ENCODE data around the gene P4HB.
A peak's percentile ranks its signal among the peaks of the same experiment; 100 is the strongest.

The P4HB gene

DNA sequence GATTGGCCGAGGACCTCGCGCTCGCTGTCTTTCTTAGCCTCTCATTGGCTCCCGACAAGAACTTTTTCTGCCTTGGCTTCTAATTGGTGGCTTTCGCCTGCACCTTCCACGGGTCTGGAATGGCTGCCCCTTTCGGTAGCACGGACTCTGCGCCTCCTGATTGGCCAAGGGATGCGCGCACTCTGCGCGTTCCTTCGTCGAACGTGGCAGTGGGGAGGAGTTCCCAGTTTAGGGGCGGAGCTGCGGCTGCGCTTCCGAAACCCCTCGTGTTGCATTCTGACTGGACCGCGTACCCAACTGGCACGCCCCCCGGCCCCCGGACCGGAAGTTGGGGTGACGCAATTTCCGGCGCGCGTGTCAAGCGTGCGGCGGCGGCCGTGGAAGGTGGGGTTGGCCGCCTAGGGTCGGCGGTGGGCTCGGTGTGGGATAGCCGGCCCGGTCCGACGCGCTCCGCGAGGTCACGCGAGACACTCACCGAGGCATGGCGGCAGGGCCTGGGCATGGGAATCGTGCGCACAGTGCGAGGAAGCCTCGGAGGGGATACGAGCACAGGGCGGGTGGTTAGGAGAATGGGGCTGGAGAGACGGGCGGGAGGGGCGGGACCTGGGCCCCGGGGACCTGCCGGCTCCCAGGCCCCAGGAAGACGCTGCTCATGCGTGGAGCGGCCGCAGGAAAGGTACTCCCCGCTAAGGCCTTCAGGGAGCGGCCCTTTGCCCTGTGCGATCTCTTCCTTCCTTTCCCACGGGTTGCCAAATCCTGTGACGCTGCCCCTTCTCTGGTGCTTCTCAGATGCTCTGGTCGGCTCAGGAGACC lies 627 bp upstream of the P4HB start:
- ChIA-PET CTCF (no interaction called here), POLR2A (interaction anchor here (0.6 to 1.9 kb wide), 7 partner anchors 8 to 56 kb away, joined by 3 to 11 read pairs (median 9); partner anchors contain the start of genes MCRIP1 and PPP1R27)
- peak; percentile 98 for DNase-seq (ENCODE audit: extremely low spot score)
- TF ChIP-seq L3MBTL2 (conservative IDR thresholded peaks at IDR 0.05) = peak; percentile 95
- TF ChIP-seq, protein P1, sequence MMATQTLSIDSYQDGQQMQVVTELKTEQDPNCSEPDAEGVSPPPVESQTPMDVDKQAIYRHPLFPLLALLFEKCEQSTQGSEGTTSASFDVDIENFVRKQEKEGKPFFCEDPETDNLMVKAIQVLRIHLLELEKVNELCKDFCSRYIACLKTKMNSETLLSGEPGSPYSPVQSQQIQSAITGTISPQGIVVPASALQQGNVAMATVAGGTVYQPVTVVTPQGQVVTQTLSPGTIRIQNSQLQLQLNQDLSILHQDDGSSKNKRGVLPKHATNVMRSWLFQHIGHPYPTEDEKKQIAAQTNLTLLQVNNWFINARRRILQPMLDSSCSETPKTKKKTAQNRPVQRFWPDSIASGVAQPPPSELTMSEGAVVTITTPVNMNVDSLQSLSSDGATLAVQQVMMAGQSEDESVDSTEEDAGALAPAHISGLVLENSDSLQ (IDR thresholded peaks at IDR 0.05) = peak; percentile 41
- no peak for TF ChIP-seq FOXK2 (IDR thresholded peaks at IDR 0.05)
- peak; percentile 74; the same call in 1 of the 2 replicates for TF ChIP-seq LEF1 (IDR thresholded peaks at IDR 0.05; ENCODE audit: borderline replicate concordance)
- TF ChIP-seq FOXA1 (IDR thresholded peaks at IDR 0.05) = no peak
- TF ChIP-seq HDGF (IDR thresholded peaks at IDR 0.05; ENCODE audit: borderline replicate concordance) = no peak; the same call in 1 of the 2 replicates
- TF ChIP-seq ARNT (IDR thresholded peaks at IDR 0.05) = no peak
- TF ChIP-seq NFRKB (IDR thresholded peaks at IDR 0.05) = no peak
- TF ChIP-seq TARDBP (IDR thresholded peaks at IDR 0.05) = no peak
- TF ChIP-seq ELF4 (IDR thresholded peaks at IDR 0.05) = peak; percentile 26; the same call in 1 of the 2 replicates
- TF ChIP-seq FOXM1 (IDR thresholded peaks at IDR 0.05; ENCODE audit: borderline replicate concordance) = no peak

DNA sequence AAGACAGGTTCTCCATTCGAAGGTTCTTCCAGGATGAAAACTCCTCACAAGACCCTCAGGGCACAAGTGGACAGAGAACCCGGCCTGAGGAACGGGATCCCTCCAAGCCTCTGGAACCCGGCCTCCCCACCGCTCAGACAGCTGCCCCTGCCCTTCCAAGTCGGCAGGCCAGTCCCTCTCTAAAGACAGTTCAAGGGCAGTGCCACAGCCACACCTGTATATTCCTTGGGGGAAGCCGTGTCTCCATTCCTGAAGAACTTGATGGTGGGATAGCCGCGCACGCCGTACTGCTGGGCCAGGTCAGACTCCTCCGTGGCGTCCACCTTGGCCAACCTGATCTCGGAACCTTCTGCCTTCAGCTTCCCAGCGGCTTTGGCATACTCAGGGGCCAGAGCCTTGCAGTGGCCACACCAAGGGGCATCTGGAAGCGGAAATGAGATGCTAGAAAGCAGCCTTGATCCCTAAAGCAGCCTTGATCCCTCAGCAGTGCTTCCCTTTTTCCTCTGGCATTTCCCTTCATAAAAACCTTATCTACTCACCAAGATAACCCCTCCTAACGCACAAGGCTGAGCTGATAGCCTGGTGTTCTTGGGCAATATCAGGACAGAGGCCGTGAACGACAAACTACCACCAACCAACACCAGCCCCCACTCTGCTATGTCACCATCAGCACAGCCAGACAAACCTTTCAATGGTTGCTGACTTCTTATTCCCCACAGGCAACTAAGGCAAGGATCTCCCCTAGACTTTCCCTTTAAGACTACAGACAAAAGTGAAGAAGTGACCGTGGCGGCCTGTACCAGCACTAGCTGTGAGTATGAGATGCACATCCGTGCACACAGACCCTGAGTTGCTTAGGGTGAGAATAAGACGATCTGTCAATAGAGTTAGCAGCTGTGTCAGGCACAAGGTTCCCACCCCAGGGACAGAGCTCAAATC lies 1.1 kb downstream of the P4HB start:
- ChIA-PET CTCF (no interaction called here), POLR2A (interaction anchor here (0.6 to 1.4 kb wide), 9 partner anchors 8 to 164 kb away, joined by 3 to 9 read pairs (median 3); partner anchors contain the start of genes CENPX, LRRC45, MCRIP1 and MRPL12)
- no peak for DNase-seq (ENCODE audit: extremely low spot score)
- TF ChIP-seq NFRKB (IDR thresholded peaks at IDR 0.05) = no peak
- no peak for TF ChIP-seq FOXA1 (IDR thresholded peaks at IDR 0.05)
- TF ChIP-seq ARNT (IDR thresholded peaks at IDR 0.05) = no peak
- no peak for TF ChIP-seq FOXK2 (IDR thresholded peaks at IDR 0.05)
- TF ChIP-seq ELF4 (IDR thresholded peaks at IDR 0.05) = no peak
- TF ChIP-seq HDGF (IDR thresholded peaks at IDR 0.05; ENCODE audit: borderline replicate concordance) = no peak
- no peak for TF ChIP-seq SUZ12 (IDR thresholded peaks at IDR 0.05)
- TF ChIP-seq FOXM1 (IDR thresholded peaks at IDR 0.05; ENCODE audit: borderline replicate concordance) = no peak
- no peak for TF ChIP-seq LEF1 (IDR thresholded peaks at IDR 0.05; ENCODE audit: borderline replicate concordance)
- TF ChIP-seq CTBP1 (IDR thresholded peaks at IDR 0.05; ENCODE audit: borderline replicate concordance) = no peak
- TF ChIP-seq ZNF384 (IDR thresholded peaks at IDR 0.05) = no peak
- TF ChIP-seq BHLHE40 (IDR thresholded peaks at IDR 0.05; ENCODE audit: borderline replicate concordance) = no peak

DNA sequence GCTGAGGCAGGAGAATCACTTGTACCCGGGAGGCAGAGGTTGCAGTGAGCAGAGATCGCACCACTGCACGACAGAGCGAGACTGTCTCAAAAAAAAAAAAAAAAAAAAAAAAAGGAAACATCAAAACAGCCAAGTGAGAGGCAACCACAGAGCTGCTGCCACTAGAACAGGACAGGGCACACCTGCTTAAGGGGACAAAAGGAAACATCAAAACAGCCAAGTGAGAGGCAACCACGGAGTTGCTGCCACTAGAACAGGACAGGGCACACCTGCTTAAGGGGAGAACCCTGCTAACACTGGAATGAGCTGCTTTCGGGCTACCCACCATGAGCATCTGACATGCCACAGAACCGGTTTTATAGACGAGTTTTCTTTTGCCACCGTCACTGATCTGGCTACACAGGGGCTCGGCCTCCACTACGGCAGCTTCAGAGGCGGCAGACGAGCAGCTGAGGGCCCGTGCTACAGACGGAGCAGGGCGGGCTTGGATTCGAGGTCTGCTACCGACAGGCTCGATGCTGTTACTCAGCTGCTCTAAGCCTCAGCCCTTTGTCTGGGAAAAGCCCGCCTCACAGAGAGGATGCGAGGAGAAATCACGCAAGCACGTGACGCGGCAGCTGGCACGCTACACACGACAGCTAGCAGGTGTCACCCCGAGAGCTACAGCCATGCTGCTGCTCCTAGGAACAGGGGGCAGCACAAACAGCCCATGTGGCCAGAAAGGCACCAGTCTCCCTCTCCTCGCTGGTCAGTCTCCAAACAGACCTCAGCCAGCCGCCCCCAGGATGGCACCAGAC lies 2.0 kb downstream of the P4HB start:
- CTCF ChIA-PET = no interaction called here
- POLR2A ChIA-PET = interaction anchor here (1.4 kb wide), 1 partner anchor 9 kb away, joined by 4 read pairs; no protein-coding TSS in a partner anchor
- no peak for DNase-seq (ENCODE audit: extremely low spot score)
- no peak for TF ChIP-seq FOXK2 (IDR thresholded peaks at IDR 0.05)
- no peak for TF ChIP-seq SP1 (IDR thresholded peaks at IDR 0.05)
- no peak for TF ChIP-seq CTBP1 (IDR thresholded peaks at IDR 0.05; ENCODE audit: borderline replicate concordance)
- no peak for TF ChIP-seq BHLHE40 (IDR thresholded peaks at IDR 0.05; ENCODE audit: borderline replicate concordance)
- TF ChIP-seq SUZ12 (IDR thresholded peaks at IDR 0.05) = no peak
- TF ChIP-seq LEF1 (IDR thresholded peaks at IDR 0.05; ENCODE audit: borderline replicate concordance) = no peak
- TF ChIP-seq NFRKB (IDR thresholded peaks at IDR 0.05) = no peak
- no peak for TF ChIP-seq ARNT (IDR thresholded peaks at IDR 0.05)
- TF ChIP-seq TARDBP (IDR thresholded peaks at IDR 0.05) = no peak

DNA sequence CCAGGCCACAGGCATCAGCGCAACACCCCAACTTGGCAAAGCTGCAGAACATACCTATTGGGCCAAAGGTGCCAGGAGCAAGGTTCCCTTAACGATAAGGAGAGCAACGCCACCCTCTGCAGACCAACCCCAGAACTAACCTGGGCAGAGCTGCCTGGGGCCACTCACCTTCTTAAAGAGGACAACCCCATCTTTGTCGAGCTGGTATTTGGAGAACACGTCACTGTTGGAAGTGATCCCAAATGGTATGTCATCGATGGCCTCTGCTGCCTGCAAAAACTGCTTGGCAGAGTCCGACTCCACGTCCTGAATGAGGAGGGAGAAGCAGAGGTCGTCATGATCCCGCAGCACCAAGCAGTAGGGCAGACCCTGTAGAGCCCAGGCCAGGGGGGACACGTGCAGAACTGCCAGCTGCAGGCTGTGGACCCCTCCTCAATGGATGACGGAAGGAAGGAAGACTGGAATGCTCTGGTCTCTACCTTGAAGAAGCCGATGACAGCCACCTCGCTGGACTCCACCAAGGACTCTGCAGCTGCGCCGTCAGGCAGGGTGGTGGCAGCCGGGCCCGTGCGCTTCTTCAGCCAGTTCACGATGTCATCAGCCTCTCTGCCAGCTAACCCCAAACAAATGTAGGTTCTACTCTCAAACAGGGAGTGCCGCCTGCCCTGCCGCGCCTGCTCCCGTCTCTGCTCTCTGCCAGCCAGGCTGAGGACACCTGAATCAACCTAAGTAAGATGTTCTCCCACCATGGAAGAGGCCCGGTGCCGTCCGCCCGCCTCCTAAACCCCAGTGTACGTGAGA lies 5.2 kb downstream of the P4HB start:
- CTCF ChIA-PET = interaction anchor here (0.9 to 1.1 kb wide), 4 partner anchors 17 to 301 kb away, joined by 3 to 4 read pairs (median 3); no protein-coding TSS in a partner anchor
- POLR2A ChIA-PET = interaction anchor here (1.0 to 1.4 kb wide), 2 partner anchors 12 to 22 kb away, joined by 4 read pairs; partner anchors contain the start of gene MCRIP1
- DNase-seq (ENCODE audit: extremely low spot score) = no peak

DNA sequence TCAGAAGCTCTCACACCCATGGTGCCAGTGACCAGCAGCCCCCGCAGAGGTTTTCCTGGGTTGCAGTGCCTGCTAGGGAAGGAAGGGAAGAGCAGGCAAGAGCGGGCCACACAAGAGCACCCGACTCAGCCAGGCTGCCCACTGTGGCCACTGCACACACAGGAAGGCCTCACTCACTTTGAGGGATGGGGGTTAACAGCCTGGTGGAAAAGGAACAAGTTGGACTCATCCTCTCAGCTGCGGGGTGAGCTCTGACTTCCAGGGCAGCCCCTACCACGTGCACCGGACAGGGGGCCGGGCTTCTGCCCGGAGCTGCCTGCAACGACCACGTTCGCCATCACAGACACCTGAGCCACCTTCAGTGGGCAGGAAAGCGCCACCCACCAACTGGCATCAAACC lies 8.1 kb downstream of the P4HB start:
- no peak for TF ChIP-seq LEF1 (IDR thresholded peaks at IDR 0.05; ENCODE audit: borderline replicate concordance)
- no peak for TF ChIP-seq NFRKB (IDR thresholded peaks at IDR 0.05)
- no peak for TF ChIP-seq FOXK2 (IDR thresholded peaks at IDR 0.05)
- TF ChIP-seq ZNF384 (IDR thresholded peaks at IDR 0.05) = no peak
- no peak for TF ChIP-seq HDGF (IDR thresholded peaks at IDR 0.05; ENCODE audit: borderline replicate concordance)
- no peak for TF ChIP-seq FOXM1 (IDR thresholded peaks at IDR 0.05; ENCODE audit: borderline replicate concordance)
- no peak for TF ChIP-seq ELF4 (IDR thresholded peaks at IDR 0.05)
- TF ChIP-seq, protein P1 (IDR thresholded peaks at IDR 0.05) = no peak
- no peak for TF ChIP-seq L3MBTL2 (conservative IDR thresholded peaks at IDR 0.05)
- no peak for TF ChIP-seq FOXA1 (IDR thresholded peaks at IDR 0.05)
- no peak for TF ChIP-seq CTBP1 (IDR thresholded peaks at IDR 0.05; ENCODE audit: borderline replicate concordance)
- TF ChIP-seq BHLHE40 (IDR thresholded peaks at IDR 0.05; ENCODE audit: borderline replicate concordance) = no peak
- TF ChIP-seq ARNT (IDR thresholded peaks at IDR 0.05) = no peak
- TF ChIP-seq TARDBP (IDR thresholded peaks at IDR 0.05) = no peak
- POLR2A ChIA-PET = interaction anchor here (1.0 to 2.1 kb wide), 5 partner anchors 9 to 19 kb away, joined by 4 to 9 read pairs (median 7); partner anchors contain the start of genes MCRIP1 and P4HB
- no peak for DNase-seq (ENCODE audit: extremely low spot score)
- CTCF ChIA-PET = no interaction called here

More for the DNA sequence above, 5.2 kb downstream of the P4HB start:
- TF ChIP-seq TARDBP (IDR thresholded peaks at IDR 0.05) (no peak), ARNT (IDR thresholded peaks at IDR 0.05) (no peak), FOXK2 (IDR thresholded peaks at IDR 0.05) (no peak), NFRKB (IDR thresholded peaks at IDR 0.05) (no peak), SP1 (IDR thresholded peaks at IDR 0.05) (no peak), FOXA1 (IDR thresholded peaks at IDR 0.05) (no peak)
